CD4-positive, alpha-beta T cell treated with Interferon alpha-2 for 1 hour (primary cell): Measurements from ENCODE around the gene KRT35.

Experiments used
- DNase-seq, 2 donors: peaks; one replicate each; pipeline ENCODE4 v3.0.0-alpha.2; 2020 to 2022

Gene KRT35

GRCh38 chr17:41486316-41486715, 5.4 kb upstream of the KRT35 start:
- DNase-seq: no peak

GRCh38 chr17:41484920-41485904, 4.3 kb upstream of the KRT35 start:
- DNase-seq: no peak

- no peak for DNase-seq
These were observed 3.3 kb upstream of the KRT35 start for GRCh38 chr17:41483991-41484826.

GRCh38 chr17:41483531-41483930, 2.6 kb upstream of the KRT35 start:
- DNase-seq: no peak

GRCh38 chr17:41480581-41480980, 370 bp downstream of the KRT35 start:
- DNase-seq: no peak

GRCh38 chr17:41480136-41480535, 815 bp downstream of the KRT35 start:
- DNase-seq: no peak

GRCh38 chr17:41478237-41478636, 2.7 kb downstream of the KRT35 start:
- no peak for DNase-seq

GRCh38 chr17:41476866-41477815, 3.8 kb downstream of the KRT35 start:
- no peak for DNase-seq

GRCh38 chr17:41475421-41475820, 5.5 kb downstream of the KRT35 start:
- no peak for DNase-seq

GRCh38 chr17:41474863-41475262, 6.1 kb downstream of the KRT35 start:
- DNase-seq: no peak

GRCh38 chr17:41468346-41468745, 12.6 kb downstream of the KRT35 start:
- DNase-seq: no peak

GRCh38 chr17:41467561-41467960, 13.4 kb downstream of the KRT35 start:
- DNase-seq: no peak

- no peak for DNase-seq
These were observed 14.0 kb downstream of the KRT35 start, which contains the start of gene KRT32 for GRCh38 chr17:41466988-41467387. TSS of gene KRT32 (minus strand) at chr17:41467386. CDS start at chr17:41467325, 61 bp downstream.

GRCh38 chr17:41464682-41465081, 16.3 kb downstream of the KRT35 start:
- DNase-seq: no peak

- no peak for DNase-seq
These were observed 16.8 kb downstream of the KRT35 start for GRCh38 chr17:41464173-41464572.

GRCh38 chr17:41463746-41464145, 17.2 kb downstream of the KRT35 start:
- DNase-seq: no peak

- no peak for DNase-seq
These were observed 18.2 kb downstream of the KRT35 start for GRCh38 chr17:41462705-41463104.

- DNase-seq: no peak
These were observed 23.3 kb downstream of the KRT35 start for GRCh38 chr17:41457676-41458075.

- no peak for DNase-seq
These were observed 24.7 kb downstream of the KRT35 start for GRCh38 chr17:41456204-41456603.

GRCh38 chr17:41455236-41455635, 25.7 kb downstream of the KRT35 start:
- no peak for DNase-seq

GRCh38 chr17:41453066-41453465, 27.9 kb downstream of the KRT35 start:
- DNase-seq: no peak

- no peak for DNase-seq
These were observed 28.7 kb downstream of the KRT35 start for GRCh38 chr17:41452281-41452680.
